Measurements from ENCODE around the gene LTBP4.
"Not testable (repeated sequence)": the region's sequence is repeated elsewhere in the genome, so short reads cannot be mapped to it uniquely, and the experiment has no call there.

LTBP4 gene

GRCh38 chr19:40601134-40601974 lies at the start of gene LTBP4:
Gene LTBP4 (plus strand): TSS chr19:40601369. CDS start chr19:40601388, 19 bp downstream.
- no peak for DNase-seq

- no peak for DNase-seq
Observed at GRCh38 chr19:40552848-40553247, 48.3 kb upstream of the LTBP4 start.

- no peak for DNase-seq
Observed at GRCh38 chr19:40553885-40554857, 47.0 kb upstream of the LTBP4 start.

GRCh38 chr19:40555978-40556689 lies 45.0 kb upstream of the LTBP4 start:
- DNase-seq: no peak

- DNase-seq: no peak
Observed at GRCh38 chr19:40556953-40557530, 44.1 kb upstream of the LTBP4 start.

GRCh38 chr19:40559394-40559793 lies 41.8 kb upstream of the LTBP4 start:
- DNase-seq: no peak

- DNase-seq: no peak
Observed at GRCh38 chr19:40560092-40560507, 41.1 kb upstream of the LTBP4 start.

GRCh38 chr19:40561947-40562346 lies 39.2 kb upstream of the LTBP4 start:
- no peak for DNase-seq

- not testable (repeated sequence) for DNase-seq
Observed at GRCh38 chr19:40564535-40564934, 36.6 kb upstream of the LTBP4 start.

GRCh38 chr19:40565355-40565754 lies 35.8 kb upstream of the LTBP4 start:
- no peak for DNase-seq

GRCh38 chr19:40565910-40566495 lies 35.2 kb upstream of the LTBP4 start:
- no peak for DNase-seq

- no peak for DNase-seq
Observed at GRCh38 chr19:40567040-40567749, 34.0 kb upstream of the LTBP4 start.

- no peak for DNase-seq
Observed at GRCh38 chr19:40567750-40568494, 33.2 kb upstream of the LTBP4 start.

- DNase-seq: peak; percentile 99
Observed at GRCh38 chr19:40570313-40571004, 30.7 kb upstream of the LTBP4 start.

GRCh38 chr19:40571005-40571318 lies 30.2 kb upstream of the LTBP4 start:
- DNase-seq: no peak

- no peak for DNase-seq
Observed at GRCh38 chr19:40571831-40572495, 29.2 kb upstream of the LTBP4 start.

- no peak for DNase-seq
Observed at GRCh38 chr19:40575326-40575725, 25.8 kb upstream of the LTBP4 start.

GRCh38 chr19:40576151-40576584 lies 25.0 kb upstream of the LTBP4 start:
- no peak for DNase-seq

- peak; percentile 73 for DNase-seq
Observed at GRCh38 chr19:40576585-40577451, 24.4 kb upstream of the LTBP4 start, which contains the start of gene SHKBP1. Gene SHKBP1 (plus strand): TSS chr19:40576873. CDS start chr19:40576900, 27 bp downstream.
